A549 (cell line): ENCODE results near the gene AMPD1. TPM values are rescaled to one million over a fixed set of nuclear protein-coding genes. Genes with fewer than 3 reads are reported as not detected.

Experiments used
- ATAC-seq, 2 experiments: fragments of 200-7000 bp in 1 of 2; fragments of >200 bp in 1 of 2; cut with Nextera tagmentation in 1 of 2; cut with Tn5 transposase in 1 of 2; 3 replicates each; pipeline versions ENCODE4 v1.8.0 to v1.9.1; 2018 to 2020; ENCODE audit warnings: mild to moderate bottlenecking in 1 of 2, moderate library complexity in 1 of 2
- CTCF ChIA-PET: fragments of 300-600 bp; sonication (Branson Sonifier 250); formaldehyde crosslinking; extraction: SDS; loops from one replicate; lab custom pipeline; 2021; ENCODE audit warnings: antibody characterized with exemption, inconsistent platforms; lab: Yijun Ruan, JAX
- POLR2A ChIA-PET: fragments of 350-600 bp; formaldehyde crosslinking; extraction: SDS; loops from one replicate; lab custom pipeline; 2021; ENCODE audit warnings: antibody characterized with exemption, inconsistent platforms; lab: Yijun Ruan, JAX
- DNase-seq, 2 experiments: peaks; one replicate each; pipeline versions ENCODE4 v3.0.0 to v3.0.0-alpha.2; 2011 to 2016; ENCODE audit warnings: low read depth in 1 of 2, low spot score in 1 of 2
- FAIRE-seq: peaks from 2 replicates; lab custom pipeline; 2011; peaks lifted over from hg19 to GRCh38; lab: Jason Lieb, UNC
- H3K27ac ChIP-seq, 2 experiments: fragments of >200 bp; sonication (Bioruptor Twin); formaldehyde crosslinking; 3 replicates each; pipeline ENCODE4 v1.5.1; 2016 to 2017
- H3K4me1 ChIP-seq: fragments of >200 bp; sonication (Bioruptor Twin); formaldehyde crosslinking; 3 replicates; pipeline ENCODE4 v1.6.1; 2016
- H3K4me2 ChIP-seq: fragments of >200 bp; sonication (Bioruptor Twin); formaldehyde crosslinking; 3 replicates; pipeline ENCODE4 v1.6.1; 2016
- H3K4me3 ChIP-seq: fragments of >200 bp; sonication (Bioruptor Twin); formaldehyde crosslinking; 3 replicates; pipeline ENCODE4 v1.5.1; 2016
- H3K9me3 ChIP-seq: fragments of >200 bp; sonication (Bioruptor Twin); formaldehyde crosslinking; 3 replicates; pipeline ENCODE4 v1.6.1; 2016
- BHLHE40 ChIP-seq: IDR thresholded peaks from 2 replicates; pipeline ENCODE4 v1.6.1; 2012; ENCODE audit warnings: low read depth, low read length, inconsistent platforms
- CBX2 ChIP-seq: fragments of 200-600 bp; sonication (generic); IDR thresholded peaks from 2 replicates; pipeline ENCODE4 v1.6.1; 2016; ENCODE audit warnings: low read depth, mild to moderate bottlenecking, borderline replicate concordance
- CBX8 ChIP-seq: fragments of 200-600 bp; sonication (generic); IDR thresholded peaks from 2 replicates; pipeline ENCODE4 v1.6.1; 2016
- CEBPB ChIP-seq, 2 experiments: fragments of >200 bp in 1 of 2; sonication (Bioruptor Twin) in 1 of 2; formaldehyde crosslinking in 1 of 2; IDR thresholded peaks; 2 replicates each; pipeline ENCODE4 v1.6.1; 2012 to 2016
- CTCF ChIP-seq: fragments of >200 bp; sonication (Bioruptor Twin); formaldehyde crosslinking; IDR thresholded peaks from 3 replicates; pipeline ENCODE4 v1.5.1; 2016
- E2F6 ChIP-seq: IDR thresholded peaks from 2 replicates; pipeline ENCODE4 v1.6.1; 2012; ENCODE audit warnings: low read depth, borderline replicate concordance
- EHF ChIP-seq: fragments of 250-450 bp; sonication (Bioruptor Pico); IDR thresholded peaks from 2 replicates; pipeline ENCODE4 v1.5.0; 2020; ENCODE audit warnings: mild to moderate bottlenecking
- ESRRA ChIP-seq: fragments of 150-350 bp; IDR thresholded peaks from 2 replicates; pipeline ENCODE4 v1.6.1; 2014; ENCODE audit warnings: mild to moderate bottlenecking, low read length, borderline replicate concordance
- FOXS1 ChIP-seq: fragments of 250-450 bp; sonication (Bioruptor Pico); IDR thresholded peaks from 2 replicates; pipeline ENCODE4 v1.5.0; 2020; ENCODE audit warnings: mild to moderate bottlenecking, moderate library complexity
- HOXA7 ChIP-seq: fragments of 250-450 bp; sonication (Bioruptor Pico); IDR thresholded peaks from 2 replicates; pipeline ENCODE4 v1.5.0; 2020; ENCODE audit warnings: mild to moderate bottlenecking, moderate library complexity
- JUN ChIP-seq, 2 experiments: fragments of >200 bp; sonication (Bioruptor Twin); formaldehyde crosslinking; IDR thresholded peaks; 2 replicates in 1 of 2; 3 replicates in 1 of 2; pipeline ENCODE4 v1.6.1; 2016 to 2017
- MAFK ChIP-seq: fragments of 450-650 bp; IDR thresholded peaks from 2 replicates; pipeline ENCODE4 v1.6.1; 2014; ENCODE audit not compliant: partially characterized antibody
- MAZ ChIP-seq: fragments of 150-350 bp; IDR thresholded peaks from 2 replicates; pipeline ENCODE4 v1.6.1; 2014; ENCODE audit warnings: antibody characterized with exemption, low read depth, low read length, borderline replicate concordance
- NR3C1 ChIP-seq: fragments of >200 bp; sonication (Bioruptor Twin); formaldehyde crosslinking; IDR thresholded peaks from 3 replicates; pipeline ENCODE4 v1.6.1; 2017
- PHF8 ChIP-seq: fragments of 200-600 bp; sonication (generic); IDR thresholded peaks from 2 replicates; pipeline ENCODE4 v1.6.1; 2016; ENCODE audit warnings: low read depth, mild to moderate bottlenecking, antibody characterized with exemption, moderate library complexity, borderline replicate concordance
- POLR2AphosphoS2 ChIP-seq: conservative IDR thresholded peaks from 2 replicates; pipeline ENCODE4 v1.6.1; 2012; ENCODE audit warnings: low read length, improper control_type of control experiment, inconsistent platforms
- RAD21 ChIP-seq, 2 experiments: fragments of >200 bp in 1 of 2; sonication (Bioruptor Twin) in 1 of 2; formaldehyde crosslinking in 1 of 2; IDR thresholded peaks in 1 of 2; conservative IDR thresholded peaks in 1 of 2; 2 replicates in 1 of 2; 3 replicates in 1 of 2; pipeline ENCODE4 v1.6.1; 2012 to 2018; ENCODE audit warnings: inconsistent platforms in 1 of 2
- REST ChIP-seq: fragments of 200-600 bp; sonication (generic); IDR thresholded peaks from 2 replicates; pipeline ENCODE4 v1.6.1; 2016; ENCODE audit warnings: antibody characterized with exemption, mild to moderate bottlenecking, moderate library complexity
- RFX5 ChIP-seq: fragments of 450-650 bp; IDR thresholded peaks from 2 replicates; pipeline ENCODE4 v1.7.1; 2014; ENCODE audit warnings: antibody characterized with exemption, mild to moderate bottlenecking, moderate library complexity
- TP53 ChIP-seq: fragments of 250-450 bp; sonication (Bioruptor Pico); IDR thresholded peaks from 2 replicates; pipeline ENCODE4 v1.5.0; 2021; ENCODE audit warnings: mild to moderate bottlenecking, moderate library complexity
- ZC3H11A ChIP-seq: fragments of 450-650 bp; IDR thresholded peaks from 2 replicates; pipeline ENCODE4 v1.6.1; 2014; ENCODE audit warnings: antibody characterized with exemption, mild to moderate bottlenecking
- ZFP36 ChIP-seq: fragments of 450-650 bp; IDR thresholded peaks from 2 replicates; pipeline ENCODE4 v1.6.1; 2014; ENCODE audit warnings: borderline replicate concordance; ENCODE audit not compliant: partially characterized antibody
- ZNF302 ChIP-seq: fragments of 250-450 bp; sonication (Bioruptor Pico); IDR thresholded peaks from 2 replicates; pipeline ENCODE4 v1.9.0; 2021; ENCODE audit warnings: inconsistent platforms, mild to moderate bottlenecking, moderate library complexity
- WGBS: methylation state at CpG from one replicate; pipeline ENCODE4 v1.1.6; 2017; ENCODE audit errors: missing lambda C conversion rate; 5-methylcytosine and 5-hydroxymethylcytosine counted together
- polyA plus RNA-seq, 4 experiments: library from polyadenylated mRNA; depleted of rRNA in 3 of 4; stranded (reverse); fragments of >200 nt; fragmentation: RNase III in 1 of 4; extraction: RNeasy Plus Mini Kit Qiagen cat#74134 plus additional on column Dnase treatment in 1 of 4; gene quantifications; 2 replicates in 3 of 4; 3 replicates in 1 of 4; pipeline ENCODE4 v1.2.3, GENCODE V29; 2011 to 2017

Gene AMPD1
- polyA plus RNA-seq, 2 of the 4 experiments (the other 2 are of a cell fraction) = not detected

GRCh38 chr1:114716304-114717170 lies 21.2 kb upstream of the AMPD1 start, which contains the start of gene NRAS (continued):
- TF ChIP-seq REST = no peak
- TF ChIP-seq ESRRA = no peak
- TF ChIP-seq NR3C1 = no peak
- TF ChIP-seq ZFP36 = no peak
- 0 out of 2 replicates have a peak, but pooled peaks have one; percentile 80 for TF ChIP-seq POLR2AphosphoS2

GRCh38 chr1:114715952-114716303 lies 20.6 kb upstream of the AMPD1 start:
- no peak for TF ChIP-seq MAFK
- no peak for TF ChIP-seq PHF8
- no peak for TF ChIP-seq RFX5
- ChIA-PET CTCF (interaction anchor here (1.4 to 2.3 kb wide), 2 partner anchors 12 to 369 kb away, joined by 3 to 5 read pairs; no protein-coding TSS in a partner anchor), POLR2A (interaction anchor here (1.2 kb wide), 1 partner anchor 8 kb away, joined by 3 read pairs; no protein-coding TSS in a partner anchor)
- H3K4me1 ChIP-seq = peaks cover 15% of the 10 kb centered on the region; the same call in 1 of the 3 replicates
- peak overlapping the region; percentile 95 for H3K4me3 ChIP-seq
- 33% methylated on average over 4 of the region's 4 CpGs for WGBS
- no peaks in the 10 kb centered on the region for H3K9me3 ChIP-seq
- peak overlapping the region; percentile 79 for H3K4me2 ChIP-seq
- FAIRE-seq = no peak
- peak overlapping the region; percentile 93 to 97 for H3K27ac ChIP-seq
- peak in 1 of 2 experiments; percentile 23; a peak in 3 of 6 replicates for ATAC-seq
- DNase-seq = no peak

- WGBS = 91% methylated on average over 4 of the region's 4 CpGs
- TF ChIP-seq PHF8 (no peak), E2F6 (no peak), RAD21 (conservative IDR thresholded peaks at IDR 0.05 in 1 of 2, IDR thresholded peaks at IDR 0.05 in 1 of 2) (no peak), CBX8 (no peak), ZNF302 (CRISPR knock-in tag) (no peak), JUN (IDR thresholded peaks at IDR 0.05) (no peak)
- TF ChIP-seq, all 56 proteins: peak for 0
- Histone ChIP-seq H3K27ac (no peak overlapping the region), H3K4me3 (no peak overlapping the region), H3K4me1 (peaks cover 15% of the 10 kb centered on the region; the same call in 1 of the 3 replicates), H3K4me2 (no peak overlapping the region), H3K9me3 (no peaks in the 10 kb centered on the region)
- DNase-seq (no peak), FAIRE-seq (no peak), ATAC-seq (no peak)
- CTCF ChIA-PET = interaction anchor here (1.6 kb wide), 1 partner anchor 10 kb away, joined by 3 read pairs; no protein-coding TSS in a partner anchor
- POLR2A ChIA-PET = no interaction called here
Observed at GRCh38 chr1:114712977-114713376, 17.6 kb upstream of the AMPD1 start.

- TF ChIP-seq HOXA7 (CRISPR knock-in tag) (no peak), CBX2 (no peak), ZC3H11A (no peak), CEBPB (IDR thresholded peaks at IDR 0.05) (no peak), EHF (no peak), TP53 (CRISPR knock-in tag) (no peak), FOXS1 (no peak), BHLHE40 (no peak), MAZ (no peak), CTCF (no peak)
- ATAC-seq = no peak
- Histone ChIP-seq H3K4me2 (no peak overlapping the region), H3K4me3 (no peak overlapping the region), H3K4me1 (peaks cover 9% of the 10 kb centered on the region; the same call in 1 of the 3 replicates), H3K27ac (no peak overlapping the region), H3K9me3 (no peaks in the 10 kb centered on the region)
- ChIA-PET CTCF (no interaction called here), POLR2A (no interaction called here)
- no peak for FAIRE-seq
- 95% methylated on average over 3 of the region's 3 CpGs for WGBS
- no peak for DNase-seq
Observed at GRCh38 chr1:114710360-114710759, 15.0 kb upstream of the AMPD1 start.
